GM19023 (cell line): ENCODE measurements around the gene HOXB3.

Source experiments
- ATAC-seq: cut with Tn5 transposase; IDR thresholded peaks from one replicate; pipeline ENCODE4 v1.9.1; 2021; ENCODE audit warnings: mild to moderate bottlenecking, moderate library complexity; ENCODE audit not compliant: unreplicated experiment

HOXB3 gene

DNA sequence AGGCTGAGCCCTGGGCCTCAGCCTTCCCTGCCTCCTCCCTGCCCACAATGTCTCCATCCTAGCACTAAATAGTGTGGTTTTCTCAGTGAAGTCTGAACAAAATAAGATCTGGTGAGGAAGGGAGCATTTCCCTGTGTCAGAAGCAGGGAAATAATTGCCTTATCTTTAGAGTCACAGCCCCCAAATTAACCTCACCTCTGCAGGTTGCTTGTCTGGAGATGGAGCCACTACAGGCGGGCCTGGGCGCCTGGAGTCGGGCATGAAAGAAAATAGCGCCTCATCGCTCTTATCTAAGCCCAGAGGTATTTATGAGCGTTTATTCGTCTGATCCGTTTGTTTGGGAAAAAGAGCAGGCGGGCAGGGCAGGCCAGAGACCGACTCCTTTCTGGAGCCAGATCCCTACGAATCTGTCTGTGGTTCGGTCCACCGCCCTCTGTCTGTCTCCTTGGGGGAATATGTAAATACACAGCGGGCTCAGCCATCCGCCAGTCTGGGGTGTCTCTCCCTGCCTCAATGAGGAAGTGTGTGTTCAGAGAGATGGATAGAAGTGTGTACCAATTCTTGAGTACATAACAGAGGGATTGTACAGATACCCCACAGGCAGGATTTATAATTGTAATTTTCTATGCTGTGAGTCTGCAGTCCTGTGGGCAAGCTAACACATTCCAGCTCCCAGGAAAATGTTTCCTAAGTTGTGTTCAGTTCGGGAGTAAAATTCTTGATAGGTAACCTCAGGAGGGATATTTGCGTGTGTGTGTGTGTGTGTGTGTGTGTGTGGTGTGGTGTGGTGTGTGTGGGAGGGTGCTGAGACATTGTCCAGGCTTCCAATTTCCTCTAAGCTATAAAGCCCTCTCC lies 10.4 kb upstream of the HOXB3 start:
- ATAC-seq: no peak

DNA sequence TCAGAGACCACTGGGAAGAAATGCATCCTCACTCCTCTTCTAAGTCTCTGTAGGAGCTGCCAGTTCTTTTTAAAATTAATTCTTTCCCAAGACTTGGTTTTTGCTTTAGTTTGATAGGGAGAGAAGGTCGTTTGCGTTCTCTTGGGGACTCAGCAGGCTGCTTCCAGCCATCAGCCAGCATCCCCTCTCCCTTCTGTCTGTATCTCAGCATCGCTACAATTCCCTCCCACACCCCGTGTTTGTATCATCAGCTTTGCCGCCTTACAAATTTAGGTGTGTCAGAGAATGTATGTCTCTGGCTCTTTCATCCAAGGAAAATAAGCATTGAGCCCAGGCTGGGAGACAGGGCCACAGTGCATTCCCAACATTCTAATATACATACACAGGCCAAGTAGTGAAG lies 9.3 kb upstream of the HOXB3 start:
- no peak for ATAC-seq

DNA sequence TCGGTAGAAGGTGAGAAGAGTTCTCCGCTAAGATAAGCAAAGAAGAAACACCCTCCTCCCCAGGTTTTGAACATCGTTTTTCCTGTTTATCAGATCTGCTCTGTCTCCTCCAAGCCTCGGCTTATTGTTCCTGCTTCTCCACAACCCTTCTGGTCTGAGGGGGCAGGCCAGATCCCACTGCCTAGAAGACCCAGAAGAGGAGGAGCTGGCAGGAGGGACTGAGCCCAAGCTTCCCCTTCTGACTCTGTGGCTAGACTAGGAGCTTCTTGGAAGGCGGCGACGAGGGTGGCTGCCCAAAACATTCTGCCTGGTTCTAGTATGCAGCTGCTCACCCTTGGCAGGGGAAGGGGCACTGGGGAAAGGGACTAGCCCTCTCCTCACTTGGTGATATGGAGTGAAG lies 8.7 kb upstream of the HOXB3 start:
- ATAC-seq: no peak

DNA sequence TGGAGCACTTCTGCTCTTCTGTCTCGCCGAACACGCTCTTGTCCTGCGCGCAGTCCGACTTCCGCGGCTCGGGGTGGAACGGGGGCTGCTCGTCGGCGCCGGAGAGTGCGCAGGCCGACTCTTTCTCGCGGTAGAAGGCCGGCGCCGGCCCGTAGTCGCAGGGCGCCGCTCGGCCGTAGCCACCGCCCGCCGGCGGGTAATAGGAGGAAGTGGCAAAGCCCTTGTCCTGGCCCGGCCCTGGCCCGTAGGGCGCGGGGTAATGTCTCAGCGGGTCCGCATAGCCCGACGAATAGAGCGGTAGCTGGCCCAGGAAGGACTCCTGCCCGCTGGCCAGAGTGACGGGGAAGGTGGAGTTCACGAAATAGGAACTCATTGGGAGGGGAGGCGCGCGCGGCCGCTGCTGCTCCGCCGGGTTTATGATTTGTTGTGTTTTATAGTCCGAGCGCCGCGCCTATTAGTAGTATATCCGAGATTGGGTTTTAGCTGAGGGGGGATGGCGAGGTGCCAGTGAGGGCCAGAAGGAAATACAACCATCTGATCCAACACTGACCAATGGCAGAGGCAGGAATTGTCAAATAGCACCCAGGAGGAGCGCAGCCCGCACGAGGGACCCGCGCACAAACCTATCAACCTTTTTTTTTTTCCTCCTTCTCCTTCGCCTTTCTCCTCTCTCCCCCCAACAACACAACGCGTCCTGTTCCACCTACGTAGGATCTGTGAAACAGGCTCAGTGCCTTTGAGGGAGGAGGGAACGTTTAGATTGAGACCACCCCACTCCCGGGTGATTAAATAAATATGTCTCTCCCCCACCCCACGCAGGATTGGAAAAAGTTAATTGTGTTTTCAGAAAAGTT lies 8.0 kb upstream of the HOXB3 start:
- no peak for ATAC-seq

DNA sequence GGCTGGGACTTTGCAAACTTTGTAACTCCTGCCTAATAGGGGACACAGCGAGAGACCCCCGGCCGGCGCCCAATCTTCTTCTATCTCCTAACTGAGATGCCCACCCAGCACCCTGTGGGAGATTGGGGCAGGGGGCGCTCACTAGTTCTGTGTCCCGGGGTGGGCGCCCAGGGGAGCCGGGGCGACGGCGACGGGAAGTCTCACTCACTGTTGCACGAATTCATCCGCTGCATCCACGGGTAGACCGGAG lies 7.4 kb upstream of the HOXB3 start:
- ATAC-seq: no peak

DNA sequence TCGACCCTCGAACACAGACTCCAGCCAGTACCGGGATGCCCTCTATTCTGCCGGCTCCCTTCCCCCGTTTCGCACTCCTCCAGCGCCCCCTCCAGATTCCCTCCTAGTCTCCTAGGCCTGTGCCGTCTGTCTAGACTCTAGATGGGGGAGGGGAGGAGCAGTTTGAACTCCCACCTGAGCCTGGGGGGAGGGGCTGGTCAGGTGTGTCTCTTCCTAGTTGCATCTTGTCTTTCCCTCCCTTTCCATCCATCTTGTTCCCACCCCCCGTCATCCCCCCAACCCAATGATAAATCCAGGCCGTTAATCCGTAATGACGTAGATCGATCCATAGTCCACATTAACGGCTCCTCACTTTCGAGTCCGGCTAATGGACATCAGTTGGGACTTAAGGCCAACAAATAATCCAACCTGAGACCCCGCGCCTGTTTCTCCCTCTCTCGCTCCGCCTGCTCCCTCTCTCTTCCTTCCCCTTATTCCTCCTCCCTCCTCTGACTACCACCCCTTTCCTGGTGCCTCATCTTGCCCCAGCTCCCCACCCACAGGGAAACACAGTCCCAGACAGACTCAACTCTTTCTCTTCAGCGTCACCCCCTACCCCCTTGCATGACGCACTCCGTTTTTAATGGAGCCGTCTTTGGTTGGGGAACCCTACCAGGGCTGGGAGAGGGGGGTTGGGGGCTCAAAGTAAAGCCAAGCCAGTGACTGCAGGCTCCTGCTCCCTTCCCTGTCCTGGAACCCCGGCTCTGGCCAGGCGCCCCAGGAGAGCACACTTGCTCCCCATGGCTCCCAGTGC lies 6.9 kb upstream of the HOXB3 start:
- ATAC-seq: no peak

DNA sequence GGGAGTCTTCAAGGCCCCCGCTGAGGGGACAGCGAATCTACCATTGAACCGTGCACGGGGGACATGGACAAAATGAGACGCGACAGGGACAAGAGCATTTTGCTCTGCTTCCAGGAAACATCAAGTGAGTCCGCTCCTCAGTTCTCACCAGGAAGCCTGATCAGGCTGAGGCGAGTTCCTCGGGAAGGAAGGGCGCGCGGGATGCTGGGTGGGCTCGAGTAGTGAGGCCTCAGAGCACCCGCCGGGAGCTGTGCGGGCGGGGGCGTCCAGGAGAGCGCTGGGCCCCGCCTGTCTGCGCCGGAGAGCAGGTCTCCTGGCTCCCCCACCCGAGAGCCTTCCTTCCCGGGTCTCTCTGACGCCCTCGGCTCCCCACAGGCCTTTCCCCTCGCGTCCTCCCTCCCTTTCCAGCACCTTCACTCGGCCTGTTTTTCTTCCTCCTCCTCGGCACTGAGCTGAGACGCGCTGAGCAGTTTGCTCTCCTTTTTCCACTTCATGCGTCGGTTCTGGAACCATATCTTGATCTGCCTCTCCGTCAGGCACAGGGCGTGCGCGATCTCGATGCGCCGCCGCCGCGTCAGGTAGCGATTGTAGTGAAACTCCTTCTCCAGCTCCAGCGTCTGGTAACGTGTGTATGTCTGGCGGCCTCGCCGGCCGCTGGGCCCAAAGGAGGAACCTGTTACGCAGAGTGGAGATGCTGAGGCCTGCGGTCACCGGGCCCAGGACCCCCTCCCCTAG lies 6.1 kb upstream of the HOXB3 start:
- no peak for ATAC-seq

DNA sequence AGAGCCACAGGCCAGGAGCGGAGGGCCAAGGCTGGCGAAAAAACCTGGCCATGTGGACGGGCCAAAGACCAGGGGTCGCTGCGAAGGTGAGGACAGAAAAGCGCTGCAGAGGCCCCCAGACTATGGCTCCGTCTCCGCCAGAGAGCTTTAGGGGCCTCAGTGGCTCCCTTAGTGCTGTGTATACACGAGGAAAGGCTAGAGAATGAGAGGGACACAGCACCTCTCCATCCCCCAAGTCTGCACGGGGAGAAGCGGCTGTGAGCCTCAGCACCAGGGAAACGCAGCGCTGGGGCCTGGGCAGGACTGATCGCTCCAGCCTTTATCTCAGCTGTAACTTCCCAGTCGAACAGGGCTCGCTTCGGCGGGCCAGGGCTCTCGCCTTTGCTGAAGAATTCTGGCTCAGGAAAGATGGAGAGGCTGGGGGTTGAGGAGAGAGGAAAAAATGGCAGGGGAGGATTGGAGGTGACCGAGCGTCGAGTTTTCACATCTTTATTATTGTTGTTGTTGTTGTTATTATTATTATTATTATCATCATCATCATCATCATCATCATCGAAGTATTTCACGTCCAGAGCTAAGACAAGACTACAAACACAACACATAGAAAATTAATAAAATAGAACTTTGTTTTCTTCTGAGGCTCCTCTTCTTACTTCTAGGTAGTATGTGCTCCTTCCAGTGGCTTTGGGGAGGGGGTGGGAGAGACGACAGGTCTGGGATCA lies 5.4 kb upstream of the HOXB3 start:
- no peak for ATAC-seq

DNA sequence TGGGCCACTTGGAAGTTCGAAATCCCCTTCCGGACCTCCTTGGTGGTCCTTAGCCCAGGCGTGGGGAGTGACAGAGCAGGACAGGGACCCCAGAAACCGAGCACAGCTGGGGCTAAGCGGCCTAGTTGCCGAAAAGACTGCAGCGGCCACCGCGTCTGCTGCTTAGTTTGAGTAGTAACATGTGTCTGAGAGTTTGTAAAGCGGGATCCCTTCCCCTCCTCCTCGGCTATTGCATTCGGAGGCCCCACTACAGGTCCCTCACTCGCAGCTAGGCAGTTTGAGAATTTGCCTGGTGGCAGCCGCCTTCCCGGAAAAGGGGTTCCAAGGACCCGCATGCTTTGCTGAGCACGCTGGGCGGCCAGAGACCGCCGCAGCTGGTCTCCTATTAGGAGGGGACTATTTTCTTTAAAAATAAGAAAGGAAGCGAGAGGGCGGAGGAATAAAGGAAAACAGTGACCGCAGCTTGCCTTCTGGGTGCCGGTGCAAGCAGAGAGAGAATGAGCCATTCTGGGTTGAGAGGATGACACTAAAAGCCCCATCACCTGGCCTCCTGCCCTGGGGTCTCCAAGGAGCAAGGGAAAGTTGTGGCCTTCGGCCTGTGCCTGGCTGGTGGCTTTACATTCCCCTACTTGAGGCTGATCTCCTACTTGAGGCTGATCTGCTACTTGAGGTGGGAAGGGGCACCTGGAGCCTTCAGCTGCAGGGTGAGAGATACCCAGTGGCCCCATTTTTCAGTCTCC lies 4.7 kb upstream of the HOXB3 start:
- ATAC-seq: no peak

DNA sequence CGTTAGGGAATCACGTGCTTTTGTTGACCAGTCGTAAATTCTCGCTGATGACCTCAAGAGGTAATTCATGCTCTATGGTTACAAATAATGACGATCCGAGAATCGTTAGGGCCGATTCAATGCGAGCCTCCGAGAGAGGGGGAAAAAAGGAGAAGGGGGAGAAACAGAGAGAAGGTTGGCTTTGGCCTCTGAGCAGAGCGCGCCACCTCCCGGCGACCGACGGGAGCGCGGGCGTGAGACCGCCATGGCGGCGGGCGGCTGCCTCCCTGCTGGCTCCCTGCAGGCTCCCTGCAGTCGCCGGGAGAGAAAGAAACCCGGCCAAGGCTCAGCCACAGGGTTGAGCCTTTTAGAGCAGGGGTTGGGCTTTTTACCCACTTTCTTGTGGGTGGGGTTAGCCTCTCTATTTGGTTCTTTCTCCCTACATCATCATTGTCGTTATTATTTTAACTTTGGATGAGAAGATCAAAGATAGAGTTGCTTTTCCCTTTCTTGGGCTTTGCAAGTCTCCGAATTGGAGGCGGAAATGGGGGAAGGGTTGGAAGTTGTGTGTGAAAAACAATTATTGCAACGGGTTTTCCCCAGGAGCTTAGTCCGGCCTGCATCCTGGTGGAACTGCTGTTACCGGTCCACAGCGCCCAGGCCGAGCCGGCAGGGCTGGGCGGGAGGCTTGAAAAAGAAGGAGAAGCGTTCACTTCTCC lies 3.9 kb upstream of the HOXB3 start:
- no peak for ATAC-seq

- ATAC-seq: no peak
Observed at GRCh38 chr17:48593126-48593829, 3.2 kb upstream of the HOXB3 start, which contains the start of gene HOXB5. Gene HOXB5 (minus strand): TSS chr17:48593779. CDS start chr17:48593682, 97 bp downstream.

DNA sequence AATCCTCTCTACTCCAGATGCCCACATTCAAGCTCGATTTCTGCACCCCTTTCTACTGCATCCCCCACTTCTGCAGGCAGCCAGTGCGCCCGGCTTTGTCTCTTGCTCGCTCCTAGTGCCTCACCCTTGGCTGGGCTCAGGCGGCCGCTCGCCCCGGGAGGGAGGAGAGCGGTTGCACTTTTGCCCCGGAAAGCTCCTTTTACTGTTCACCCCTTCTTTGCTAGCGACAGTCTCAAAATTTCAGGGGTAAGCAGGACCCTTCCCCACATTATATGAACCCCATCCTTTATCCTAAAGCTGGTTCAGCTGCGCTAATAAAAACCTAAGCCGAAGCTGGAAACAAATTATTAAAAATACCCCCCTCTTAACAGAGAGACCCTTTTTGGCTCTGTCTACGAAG lies 2.5 kb upstream of the HOXB3 start:
- no peak for ATAC-seq

DNA sequence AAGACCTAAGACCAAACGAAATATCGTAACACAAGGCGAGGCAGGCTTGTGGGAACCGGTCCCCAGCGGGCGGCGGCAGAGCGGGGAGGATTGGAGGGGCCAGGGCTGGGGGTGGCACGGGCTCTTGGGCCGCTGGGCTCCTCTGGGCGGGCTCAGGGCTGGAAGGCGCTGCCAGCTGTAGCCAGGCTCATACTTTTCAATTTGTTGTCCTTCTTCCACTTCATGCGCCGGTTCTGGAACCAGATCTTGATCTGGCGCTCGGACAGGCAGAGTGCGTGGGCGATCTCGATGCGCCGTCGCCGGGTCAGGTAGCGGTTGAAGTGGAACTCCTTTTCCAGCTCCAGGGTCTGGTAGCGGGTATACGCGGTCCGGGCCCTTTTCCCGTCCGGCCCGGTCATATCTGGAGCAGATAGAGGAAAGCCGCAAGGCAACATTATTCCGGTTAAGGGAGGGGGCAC lies 2.0 kb upstream of the HOXB3 start:
- no peak for ATAC-seq

DNA sequence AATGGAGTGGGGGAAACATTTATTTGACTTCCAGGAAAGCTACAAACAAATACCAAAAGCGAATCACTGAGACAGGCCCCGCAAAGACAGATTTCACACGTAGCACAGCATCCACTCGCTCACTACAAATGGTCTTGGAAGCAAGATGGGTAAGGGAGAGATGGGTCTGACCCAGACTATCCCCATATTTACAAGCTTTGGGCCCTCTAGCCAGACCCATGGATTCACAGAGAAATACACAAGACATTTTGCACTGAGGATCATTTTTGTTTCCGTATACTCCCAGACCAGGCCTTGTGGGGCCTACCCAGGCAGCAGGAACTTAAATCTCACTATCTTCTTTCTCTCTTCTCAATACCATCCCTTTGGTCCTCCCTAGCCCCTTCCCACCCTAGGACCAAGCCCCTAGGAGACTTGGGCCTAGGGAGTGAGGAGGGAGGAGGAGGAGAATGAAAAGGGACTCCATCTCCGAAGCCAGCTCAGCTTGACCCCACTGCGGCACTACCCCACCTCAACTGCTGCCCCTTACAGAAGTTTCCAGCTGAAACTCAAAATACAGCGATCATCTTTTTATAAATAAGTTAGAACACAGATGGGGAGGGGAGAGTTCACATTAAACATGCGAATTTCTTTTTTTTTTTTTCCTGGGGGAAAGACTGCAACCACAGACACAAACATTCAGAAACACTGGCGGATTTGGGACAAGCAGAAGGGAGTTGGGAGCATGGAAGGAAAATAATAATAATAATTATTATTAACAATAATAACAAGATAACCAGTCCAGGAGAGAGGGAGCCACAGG lies 1.4 kb upstream of the HOXB3 start:
- ATAC-seq: no peak

DNA sequence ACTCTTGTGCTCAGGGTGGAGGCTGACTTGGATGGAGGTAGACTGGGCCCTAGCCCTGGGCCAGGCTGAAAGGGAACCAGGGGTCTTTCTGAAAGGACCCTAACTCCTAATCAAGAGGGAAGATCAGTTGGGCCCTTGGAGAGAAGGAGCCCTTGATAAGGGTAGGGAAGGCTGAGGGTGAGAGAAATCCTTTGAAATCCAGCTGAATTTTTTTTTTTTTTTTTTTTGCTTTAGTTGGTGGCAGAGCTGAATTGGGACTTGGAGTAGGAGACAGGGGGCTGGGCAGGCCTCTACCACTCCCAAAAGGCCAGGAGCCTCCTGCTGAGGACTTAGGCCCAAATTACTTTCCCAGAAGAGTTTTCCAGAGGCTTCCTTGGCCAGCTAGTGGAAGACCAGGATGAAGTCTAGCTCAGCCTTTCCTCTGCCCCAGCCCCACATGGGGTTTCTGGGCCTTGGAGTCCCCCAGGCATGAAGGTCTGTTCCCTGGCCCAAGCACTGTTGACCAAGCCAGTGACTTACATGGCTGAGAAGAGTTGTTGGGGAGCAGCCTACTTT lies 643 bp upstream of the HOXB3 start:
- ATAC-seq: no peak

GRCh38 chr17:48589060-48589830 lies 796 bp downstream of the HOXB3 start:
- ATAC-seq: no peak
